GM23338 (cell line): Measurements from ENCODE around the gene GPR183. TPM values are rescaled to one million over a fixed set of nuclear protein-coding genes. Genes with fewer than 3 reads are reported as not detected.

Source experiments
- ATAC-seq: fragments of 200-7000 bp; cut with Tn5 transposase; 3 replicates; pipeline ENCODE4 v1.9.1; 2020
- DNase-seq: peaks from one replicate; pipeline ENCODE4 v3.0.0-alpha.2; 2015; ENCODE audit warnings: low spot score
- H2AFZ ChIP-seq: fragments of 200-600 bp; sonication (generic); 2 replicates; pipeline ENCODE4 v1.8.0; 2016; ENCODE audit warnings: antibody characterized with exemption, mild to moderate bottlenecking, moderate library complexity
- H3F3A ChIP-seq: fragments of 200-600 bp; sonication (generic); replicated peaks from 2 replicates; pipeline ENCODE4 v1.8.0; 2017; ENCODE audit warnings: antibody characterized with exemption, mixed run types, low read depth
- H3K27ac ChIP-seq: fragments of 200-600 bp; sonication (generic); 2 replicates; pipeline ENCODE4 v1.6.1; 2016; ENCODE audit warnings: low read depth
- H3K27me3 ChIP-seq: fragments of 200-600 bp; sonication (generic); 2 replicates; pipeline ENCODE4 v1.8.0; 2016; ENCODE audit warnings: mild to moderate bottlenecking, mixed run types, moderate library complexity; ENCODE audit not compliant: insufficient read depth
- H3K36me3 ChIP-seq: fragments of 200-600 bp; sonication (generic); 2 replicates; pipeline ENCODE4 v1.8.0; 2016; ENCODE audit warnings: mild to moderate bottlenecking; ENCODE audit not compliant: insufficient read depth
- H3K4me1 ChIP-seq: fragments of 200-600 bp; sonication (generic); 2 replicates; pipeline ENCODE4 v1.8.0; 2016; ENCODE audit warnings: mild to moderate bottlenecking, moderate library complexity; ENCODE audit not compliant: insufficient read depth
- H3K4me2 ChIP-seq: fragments of 200-600 bp; sonication (generic); 2 replicates; pipeline ENCODE4 v1.7.1; 2017; ENCODE audit warnings: mixed run types
- H3K4me3 ChIP-seq: fragments of 200-600 bp; sonication (generic); 2 replicates; pipeline ENCODE4 v1.6.1; 2016; ENCODE audit warnings: mixed run types
- H3K79me2 ChIP-seq: fragments of 200-600 bp; sonication (generic); replicated peaks from 2 replicates; pipeline ENCODE4 v1.8.0; 2017; ENCODE audit warnings: mild to moderate bottlenecking; ENCODE audit not compliant: insufficient read depth
- H3K9me2 ChIP-seq: fragments of 200-600 bp; sonication (generic); 2 replicates; pipeline ENCODE4 v1.8.0; 2017; ENCODE audit not compliant: insufficient read depth
- H4K20me1 ChIP-seq: fragments of 200-600 bp; sonication (generic); replicated peaks from 2 replicates; pipeline ENCODE4 v1.8.0; 2017; ENCODE audit warnings: mild to moderate bottlenecking; ENCODE audit not compliant: insufficient read depth
- H3K27ac Mint-ChIP-seq: 2 replicates; pipeline ENCODE4 v1.8.0; 2020; ENCODE audit warnings: inconsistent platforms, mild to moderate bottlenecking, moderate library complexity, mixed read lengths
- H3K27me3 Mint-ChIP-seq: 3 replicates; pipeline ENCODE4 v1.8.0; 2022; ENCODE audit warnings: low read depth, mild to moderate bottlenecking, moderate library complexity, mixed read lengths, inconsistent platforms; ENCODE audit not compliant: insufficient read depth, poor library complexity
- H3K36me3 Mint-ChIP-seq: 3 replicates; pipeline ENCODE4 v1.8.0; 2021; ENCODE audit warnings: low read depth, mild to moderate bottlenecking, inconsistent platforms, moderate library complexity, mixed read lengths
- H3K4me1 Mint-ChIP-seq: 3 replicates; pipeline ENCODE4 v1.8.0; 2020; ENCODE audit warnings: mild to moderate bottlenecking, inconsistent platforms, mixed read lengths
- H3K4me3 Mint-ChIP-seq: 3 replicates; pipeline ENCODE4 v1.8.0; 2021; ENCODE audit warnings: moderate library complexity, mild to moderate bottlenecking, inconsistent platforms, mixed read lengths
- H3K9me3 Mint-ChIP-seq: 3 replicates; pipeline ENCODE4 v1.8.0; 2020; ENCODE audit warnings: moderate library complexity, mild to moderate bottlenecking, inconsistent platforms, mixed read lengths
- CREB1 ChIP-seq: fragments of 250-450 bp; sonication (Bioruptor Pico); IDR thresholded peaks from 2 replicates; pipeline ENCODE4 v1.5.0; 2020; ENCODE audit warnings: low read depth, mild to moderate bottlenecking, moderate library complexity
- EZH2 ChIP-seq: fragments of 200-600 bp; sonication (generic); IDR thresholded peaks from one replicate; pipeline ENCODE4 v1.8.0; 2017; ENCODE audit warnings: antibody characterized with exemption, mild to moderate bottlenecking, low read depth; ENCODE audit not compliant: unreplicated experiment
- EZH2phosphoT487 ChIP-seq: fragments of 200-600 bp; sonication (generic); IDR thresholded peaks from one replicate; pipeline ENCODE4 v1.8.1; 2018; ENCODE audit warnings: antibody characterized with exemption; ENCODE audit not compliant: unreplicated experiment
- JUNB ChIP-seq: IDR thresholded peaks from one replicate; pipeline ENCODE4 v1.6.1; 2016; ENCODE audit warnings: antibody characterized with exemption; ENCODE audit not compliant: unreplicated experiment
- NANOG ChIP-seq: IDR thresholded peaks from 2 replicates; pipeline ENCODE4 v1.6.1; 2016; ENCODE audit warnings: antibody characterized with exemption, borderline replicate concordance
- POLR2AphosphoS5 ChIP-seq: IDR thresholded peaks from 2 replicates; pipeline ENCODE4 v1.6.1; 2016; ENCODE audit warnings: antibody characterized with exemption, low read depth
- REST ChIP-seq: IDR thresholded peaks from one replicate; pipeline ENCODE4 v1.6.1; 2018; ENCODE audit warnings: antibody characterized with exemption; ENCODE audit not compliant: unreplicated experiment
- STAT1 ChIP-seq: IDR thresholded peaks from one replicate; pipeline ENCODE4 v1.6.1; 2016; ENCODE audit warnings: antibody characterized with exemption; ENCODE audit not compliant: unreplicated experiment
- ZNF114 ChIP-seq: fragments of 250-450 bp; sonication (Bioruptor Pico); IDR thresholded peaks from 2 replicates; pipeline ENCODE4 v1.5.0; 2020; ENCODE audit warnings: mild to moderate bottlenecking, moderate library complexity
- ZNF331 ChIP-seq: fragments of 250-450 bp; sonication (Bioruptor Pico); IDR thresholded peaks from 2 replicates; pipeline ENCODE4 v1.5.0; 2020; ENCODE audit warnings: low read depth, mild to moderate bottlenecking, moderate library complexity
- ZNF462 ChIP-seq: fragments of 250-450 bp; sonication (Bioruptor Pico); IDR thresholded peaks from 2 replicates; pipeline ENCODE4 v1.5.0; 2020; ENCODE audit warnings: mild to moderate bottlenecking, moderate library complexity
- polyA plus RNA-seq: library from polyadenylated mRNA; unstranded; fragments of >200 nt; fragmentation: Nextera tagmentation; extraction: Ambion mirVana; gene quantifications from 2 replicates; pipeline ENCODE4 v1.2.1, GENCODE V29; 2016
- total RNA-seq: library from RNA; depleted of rRNA; stranded (reverse); fragments of >200 nt; shearing (Covaris generic); gene quantifications from 2 replicates; pipeline ENCODE4 v1.2.3, GENCODE V29; 2014
- TF ChIP-seq, protein P1 (sequence below), 2 experiments: fragments of 200-600 bp in 1 of 2; sonication (generic) in 1 of 2; conservative IDR thresholded peaks; 2 replicates each; pipeline versions ENCODE4 v1.5.1 to v1.6.1; 2016 to 2017; ENCODE audit warnings: antibody characterized with exemption in 2 of 2, low read depth in 2 of 2, mild to moderate bottlenecking in 2 of 2, moderate library complexity in 1 of 2
- TF ChIP-seq, protein P2 (sequence below): IDR thresholded peaks from 2 replicates; pipeline ENCODE4 v1.6.1; 2016; ENCODE audit warnings: antibody characterized with exemption

The GPR183 gene
- total and polyA plus RNA-seq, 2 experiments from 2014 or later = 0.78 TPM; not detected in 1

GRCh38 chr13:99278843-99279242 lies 28.4 kb downstream of the GPR183 start (continued):
- no peak for TF ChIP-seq ZNF462 (CRISPR knock-in tag)
- no peak for TF ChIP-seq STAT1
- no peak for TF ChIP-seq NANOG
- no peak for TF ChIP-seq ZNF331 (CRISPR knock-in tag)
- TF ChIP-seq POLR2AphosphoS5 = no peak

GRCh38 chr13:99278200-99278599 lies 29.0 kb downstream of the GPR183 start:
- H3K27ac Mint-ChIP-seq = no peak overlapping the region
- H3K9me2 ChIP-seq = no peaks in the 10 kb centered on the region
- H3K27me3 Mint-ChIP-seq = peaks cover 5% of the 10 kb centered on the region
- no peak for ATAC-seq
- no peaks in the 10 kb centered on the region for H3K9me3 Mint-ChIP-seq
- H3K27me3 ChIP-seq = no peaks in the 10 kb centered on the region
- H3K4me3 Mint-ChIP-seq = no peak overlapping the region
- H3K4me1 ChIP-seq = peaks cover 13% of the 10 kb centered on the region
- no peaks in the 10 kb centered on the region; the same call in 2 of the 3 replicates for H3K36me3 Mint-ChIP-seq
- peaks cover 16% of the 10 kb centered on the region for H4K20me1 ChIP-seq
- H3K27ac ChIP-seq = no peak overlapping the region
- H2AFZ ChIP-seq = no peak overlapping the region
- no peak overlapping the region for H3K4me2 ChIP-seq
- H3K36me3 ChIP-seq = no peaks in the 10 kb centered on the region; the same call in 1 of the 2 replicates
- H3K4me1 Mint-ChIP-seq = peaks cover 35% of the 10 kb centered on the region
- no peaks in the 10 kb centered on the region for H3F3A ChIP-seq
- no peak for DNase-seq
- H3K4me3 ChIP-seq = no peak overlapping the region
- H3K79me2 ChIP-seq = peaks cover 13% of the 10 kb centered on the region
- TF ChIP-seq JUNB (no peak), ZNF331 (CRISPR knock-in tag) (no peak), CREB1 (CRISPR knock-in tag) (no peak), EZH2phosphoT487 (no peak), REST (no peak), EZH2 (no peak), POLR2AphosphoS5 (no peak), ZNF114 (CRISPR knock-in tag) (no peak), STAT1 (no peak)
- TF ChIP-seq, protein P1, sequence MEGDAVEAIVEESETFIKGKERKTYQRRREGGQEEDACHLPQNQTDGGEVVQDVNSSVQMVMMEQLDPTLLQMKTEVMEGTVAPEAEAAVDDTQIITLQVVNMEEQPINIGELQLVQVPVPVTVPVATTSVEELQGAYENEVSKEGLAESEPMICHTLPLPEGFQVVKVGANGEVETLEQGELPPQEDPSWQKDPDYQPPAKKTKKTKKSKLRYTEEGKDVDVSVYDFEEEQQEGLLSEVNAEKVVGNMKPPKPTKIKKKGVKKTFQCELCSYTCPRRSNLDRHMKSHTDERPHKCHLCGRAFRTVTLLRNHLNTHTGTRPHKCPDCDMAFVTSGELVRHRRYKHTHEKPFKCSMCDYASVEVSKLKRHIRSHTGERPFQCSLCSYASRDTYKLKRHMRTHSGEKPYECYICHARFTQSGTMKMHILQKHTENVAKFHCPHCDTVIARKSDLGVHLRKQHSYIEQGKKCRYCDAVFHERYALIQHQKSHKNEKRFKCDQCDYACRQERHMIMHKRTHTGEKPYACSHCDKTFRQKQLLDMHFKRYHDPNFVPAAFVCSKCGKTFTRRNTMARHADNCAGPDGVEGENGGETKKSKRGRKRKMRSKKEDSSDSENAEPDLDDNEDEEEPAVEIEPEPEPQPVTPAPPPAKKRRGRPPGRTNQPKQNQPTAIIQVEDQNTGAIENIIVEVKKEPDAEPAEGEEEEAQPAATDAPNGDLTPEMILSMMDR (conservative IDR thresholded peaks at IDR 0.05; ENCODE audit: low read depth in 2 of 2) = no peak
- TF ChIP-seq, protein P2, sequence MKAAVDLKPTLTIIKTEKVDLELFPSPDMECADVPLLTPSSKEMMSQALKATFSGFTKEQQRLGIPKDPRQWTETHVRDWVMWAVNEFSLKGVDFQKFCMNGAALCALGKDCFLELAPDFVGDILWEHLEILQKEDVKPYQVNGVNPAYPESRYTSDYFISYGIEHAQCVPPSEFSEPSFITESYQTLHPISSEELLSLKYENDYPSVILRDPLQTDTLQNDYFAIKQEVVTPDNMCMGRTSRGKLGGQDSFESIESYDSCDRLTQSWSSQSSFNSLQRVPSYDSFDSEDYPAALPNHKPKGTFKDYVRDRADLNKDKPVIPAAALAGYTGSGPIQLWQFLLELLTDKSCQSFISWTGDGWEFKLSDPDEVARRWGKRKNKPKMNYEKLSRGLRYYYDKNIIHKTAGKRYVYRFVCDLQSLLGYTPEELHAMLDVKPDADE = no peak
